ENCODE results near the gene RILPL2.
"Not testable (repeated sequence)": the region's sequence is repeated elsewhere in the genome, so short reads cannot be mapped to it uniquely, and the experiment has no call there.

Gene RILPL2

GRCh38 chr12:123379391-123379790 lies 57.1 kb downstream of the RILPL2 start:
- DNase-seq: no peak

- DNase-seq: not testable (repeated sequence)
These were observed 64.1 kb downstream of the RILPL2 start for GRCh38 chr12:123372415-123372814.

GRCh38 chr12:123371667-123372368 lies 64.7 kb downstream of the RILPL2 start:
- DNase-seq: not testable (repeated sequence)

GRCh38 chr12:123369229-123369628 lies 67.3 kb downstream of the RILPL2 start:
- no peak for DNase-seq

- not testable (repeated sequence) for DNase-seq
These were observed 68.1 kb downstream of the RILPL2 start for GRCh38 chr12:123368431-123368830.

GRCh38 chr12:123367511-123367910 lies 69.0 kb downstream of the RILPL2 start:
- DNase-seq: no peak

Measured in stimulated activated CD4-positive, alpha-beta T cell treated with anti-CD3 and anti-CD28 coated beads, Interleukin-12 subunit alpha, Interleukin-12 subunit beta, amount 100 ng/mL, for 4 hours (primary cell).